Choroid plexus epithelial cell (primary cell): ENCODE results near the gene CHRNB1.

Experiments used
- DNase-seq: peaks from one replicate; pipeline ENCODE4 v3.0.0-alpha.2; 2010; ENCODE audit warnings: low read depth
- H3K4me3 ChIP-seq: 2 replicates; pipeline ENCODE4 v1.5.1; 2011; ENCODE audit warnings: low read depth, mild to moderate bottlenecking, control low read depth, low read length, moderate library complexity
- TF ChIP-seq, protein P1 (sequence below): conservative IDR thresholded peaks from 2 replicates; pipeline ENCODE4 v1.5.1; 2011; ENCODE audit warnings: low read depth, mild to moderate bottlenecking, control low read depth, inconsistent platforms, low read length, moderate library complexity

The CHRNB1 gene, protein sequence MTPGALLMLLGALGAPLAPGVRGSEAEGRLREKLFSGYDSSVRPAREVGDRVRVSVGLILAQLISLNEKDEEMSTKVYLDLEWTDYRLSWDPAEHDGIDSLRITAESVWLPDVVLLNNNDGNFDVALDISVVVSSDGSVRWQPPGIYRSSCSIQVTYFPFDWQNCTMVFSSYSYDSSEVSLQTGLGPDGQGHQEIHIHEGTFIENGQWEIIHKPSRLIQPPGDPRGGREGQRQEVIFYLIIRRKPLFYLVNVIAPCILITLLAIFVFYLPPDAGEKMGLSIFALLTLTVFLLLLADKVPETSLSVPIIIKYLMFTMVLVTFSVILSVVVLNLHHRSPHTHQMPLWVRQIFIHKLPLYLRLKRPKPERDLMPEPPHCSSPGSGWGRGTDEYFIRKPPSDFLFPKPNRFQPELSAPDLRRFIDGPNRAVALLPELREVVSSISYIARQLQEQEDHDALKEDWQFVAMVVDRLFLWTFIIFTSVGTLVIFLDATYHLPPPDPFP

DNA sequence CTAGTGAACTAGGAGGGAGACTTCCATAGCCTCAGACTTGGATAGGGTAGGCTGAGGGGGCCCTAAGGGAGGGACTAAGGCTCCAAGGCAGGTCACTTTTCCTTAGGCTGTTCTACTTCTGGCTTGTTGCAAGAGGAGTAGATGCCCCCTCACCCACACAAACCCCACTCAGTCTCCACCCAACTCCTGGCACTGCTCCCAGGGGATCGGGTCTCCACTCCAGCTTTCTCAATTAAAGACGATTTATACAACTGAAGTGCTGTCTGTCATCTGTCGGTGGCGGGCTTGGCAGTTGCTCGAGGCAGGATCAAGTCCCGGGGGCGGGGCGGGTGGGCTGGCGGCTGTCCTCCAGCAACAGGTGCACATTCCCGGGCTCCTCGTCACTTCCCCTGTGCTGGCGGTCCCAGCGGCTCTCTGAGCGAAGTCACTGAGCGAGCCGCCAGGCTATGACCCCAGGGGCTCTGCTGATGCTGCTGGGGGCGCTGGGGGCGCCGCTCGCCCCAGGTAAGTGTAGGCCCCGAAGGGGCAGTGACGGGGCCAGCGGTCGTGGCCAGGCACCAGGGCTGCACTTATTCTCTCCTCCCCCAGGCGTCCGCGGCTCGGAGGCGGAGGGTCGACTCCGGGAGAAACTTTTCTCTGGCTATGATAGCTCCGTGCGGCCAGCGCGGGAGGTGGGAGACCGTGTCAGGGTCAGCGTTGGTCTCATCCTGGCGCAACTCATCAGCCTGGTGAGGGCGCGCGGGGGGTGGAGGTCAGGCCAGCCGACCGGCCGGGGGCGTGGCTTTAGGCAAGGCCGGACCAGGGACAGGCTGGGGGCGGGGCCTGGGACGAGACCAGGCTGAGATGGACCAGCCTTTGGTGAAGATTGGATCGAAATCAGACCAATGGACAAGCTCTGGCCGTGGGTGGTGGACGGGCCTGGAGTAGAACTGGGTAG, at the start of gene CHRNB1:
CHRNB1 (plus strand) TSS at position 380 of the 937 bp plus-strand sequence; CDS start at position 447, 67 bp downstream.
- TF ChIP-seq, protein P1, sequence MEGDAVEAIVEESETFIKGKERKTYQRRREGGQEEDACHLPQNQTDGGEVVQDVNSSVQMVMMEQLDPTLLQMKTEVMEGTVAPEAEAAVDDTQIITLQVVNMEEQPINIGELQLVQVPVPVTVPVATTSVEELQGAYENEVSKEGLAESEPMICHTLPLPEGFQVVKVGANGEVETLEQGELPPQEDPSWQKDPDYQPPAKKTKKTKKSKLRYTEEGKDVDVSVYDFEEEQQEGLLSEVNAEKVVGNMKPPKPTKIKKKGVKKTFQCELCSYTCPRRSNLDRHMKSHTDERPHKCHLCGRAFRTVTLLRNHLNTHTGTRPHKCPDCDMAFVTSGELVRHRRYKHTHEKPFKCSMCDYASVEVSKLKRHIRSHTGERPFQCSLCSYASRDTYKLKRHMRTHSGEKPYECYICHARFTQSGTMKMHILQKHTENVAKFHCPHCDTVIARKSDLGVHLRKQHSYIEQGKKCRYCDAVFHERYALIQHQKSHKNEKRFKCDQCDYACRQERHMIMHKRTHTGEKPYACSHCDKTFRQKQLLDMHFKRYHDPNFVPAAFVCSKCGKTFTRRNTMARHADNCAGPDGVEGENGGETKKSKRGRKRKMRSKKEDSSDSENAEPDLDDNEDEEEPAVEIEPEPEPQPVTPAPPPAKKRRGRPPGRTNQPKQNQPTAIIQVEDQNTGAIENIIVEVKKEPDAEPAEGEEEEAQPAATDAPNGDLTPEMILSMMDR = peak; percentile 15
- no peak for DNase-seq

DNA sequence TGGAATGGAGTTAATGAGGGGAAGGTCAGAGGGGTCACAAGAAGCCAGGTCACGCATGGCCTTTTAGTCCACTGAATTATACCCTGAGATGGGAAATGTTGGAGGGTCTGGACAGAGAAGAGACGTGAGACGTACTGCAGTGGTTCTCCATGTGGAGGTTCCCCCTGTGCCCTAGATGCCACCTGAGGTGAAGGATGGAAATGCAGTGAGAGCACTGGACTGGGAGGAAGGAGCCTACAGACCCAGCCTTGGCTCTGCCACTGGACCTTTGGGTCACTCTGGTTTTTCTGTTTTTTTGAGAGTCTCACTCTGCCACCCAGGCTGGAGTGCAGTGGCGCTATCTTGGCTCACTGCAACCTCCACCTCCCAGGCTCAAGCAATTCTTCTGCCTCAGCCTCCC, 48.7 kb upstream of the CHRNB1 start:
- TF ChIP-seq, protein P1 = no peak
- no peak for DNase-seq
- H3K4me3 ChIP-seq = no peak overlapping the region

More for the DNA sequence above, at the start of gene CHRNB1:
- peak within 1 kb of the TSS; percentile 44 for H3K4me3 ChIP-seq

DNA sequence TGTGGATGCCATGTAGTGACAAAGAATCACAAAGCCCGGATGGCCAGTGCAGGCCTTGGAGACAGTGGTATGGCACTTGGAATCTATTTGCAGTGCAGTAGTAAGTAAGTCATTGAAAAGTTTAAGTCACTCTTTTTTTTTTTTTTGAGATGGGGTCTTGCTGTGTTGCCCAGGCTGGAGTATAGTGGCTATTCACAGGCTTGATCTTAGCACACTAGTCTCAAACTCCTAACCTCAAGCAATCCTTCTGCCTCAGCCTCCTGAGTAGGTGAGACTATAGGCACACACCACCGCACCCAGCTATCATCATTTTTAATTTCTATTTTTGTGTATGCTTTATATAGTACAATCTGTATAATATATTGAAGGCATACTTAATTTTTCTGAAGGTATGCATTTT, 46.2 kb upstream of the CHRNB1 start:
- no peak for DNase-seq
- TF ChIP-seq, protein P1 = no peak
- H3K4me3 ChIP-seq = no peak overlapping the region

DNA sequence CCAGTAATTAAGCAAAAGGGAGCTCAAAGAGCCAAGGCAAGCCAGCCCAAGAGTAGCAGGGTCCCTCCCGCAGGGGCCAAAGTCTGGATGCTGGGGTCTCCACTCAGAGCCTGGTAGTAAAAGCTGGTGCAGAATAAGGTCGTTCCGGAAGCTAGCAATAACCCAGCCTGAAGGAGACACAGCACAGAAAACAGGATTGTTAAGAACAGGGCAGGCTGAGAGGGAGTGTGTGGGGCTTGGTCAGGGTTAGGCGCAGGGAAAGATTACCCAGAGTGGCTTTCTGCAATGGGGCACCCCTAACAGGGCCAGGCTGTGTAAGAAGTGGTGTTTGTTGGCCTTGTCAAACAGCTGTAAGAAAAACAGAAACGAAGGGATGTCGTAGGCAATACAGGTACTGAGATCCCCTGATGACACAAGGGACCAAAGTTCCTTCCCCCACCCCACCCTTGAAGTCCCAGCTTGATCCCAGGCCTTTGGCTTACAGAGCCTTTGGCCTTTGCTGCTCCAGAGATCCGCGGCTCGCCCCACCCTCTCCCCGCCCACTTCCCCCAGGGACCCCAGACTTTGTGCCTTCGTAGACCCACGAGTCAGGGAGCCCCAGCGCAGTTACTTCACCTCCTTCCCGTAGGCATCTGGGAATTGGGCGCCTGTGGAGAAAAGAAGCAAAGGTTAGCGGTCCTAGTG, 41.7 kb upstream of the CHRNB1 start:
- peak; percentile 13 for DNase-seq
- TF ChIP-seq, protein P1 = no peak

DNA sequence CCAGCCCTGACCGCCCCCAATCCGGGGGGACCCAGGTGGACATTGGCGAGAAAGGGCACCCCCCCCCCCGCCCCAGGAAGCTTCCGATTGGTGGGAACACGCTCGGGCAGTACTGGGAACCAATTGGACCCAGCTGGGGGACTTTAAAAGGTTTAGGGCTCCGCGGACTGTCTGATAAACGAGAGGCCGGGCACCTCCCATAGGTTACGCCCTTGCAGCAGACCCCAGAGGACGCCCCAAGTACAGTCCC, 41.2 kb upstream of the CHRNB1 start:
- TF ChIP-seq, protein P1 = no peak
- DNase-seq = no peak
- H3K4me3 ChIP-seq = peak overlapping the region; percentile 69

More for the DNA sequence above, 41.7 kb upstream of the CHRNB1 start:
- H3K4me3 ChIP-seq = peak overlapping the region; percentile 69

DNA sequence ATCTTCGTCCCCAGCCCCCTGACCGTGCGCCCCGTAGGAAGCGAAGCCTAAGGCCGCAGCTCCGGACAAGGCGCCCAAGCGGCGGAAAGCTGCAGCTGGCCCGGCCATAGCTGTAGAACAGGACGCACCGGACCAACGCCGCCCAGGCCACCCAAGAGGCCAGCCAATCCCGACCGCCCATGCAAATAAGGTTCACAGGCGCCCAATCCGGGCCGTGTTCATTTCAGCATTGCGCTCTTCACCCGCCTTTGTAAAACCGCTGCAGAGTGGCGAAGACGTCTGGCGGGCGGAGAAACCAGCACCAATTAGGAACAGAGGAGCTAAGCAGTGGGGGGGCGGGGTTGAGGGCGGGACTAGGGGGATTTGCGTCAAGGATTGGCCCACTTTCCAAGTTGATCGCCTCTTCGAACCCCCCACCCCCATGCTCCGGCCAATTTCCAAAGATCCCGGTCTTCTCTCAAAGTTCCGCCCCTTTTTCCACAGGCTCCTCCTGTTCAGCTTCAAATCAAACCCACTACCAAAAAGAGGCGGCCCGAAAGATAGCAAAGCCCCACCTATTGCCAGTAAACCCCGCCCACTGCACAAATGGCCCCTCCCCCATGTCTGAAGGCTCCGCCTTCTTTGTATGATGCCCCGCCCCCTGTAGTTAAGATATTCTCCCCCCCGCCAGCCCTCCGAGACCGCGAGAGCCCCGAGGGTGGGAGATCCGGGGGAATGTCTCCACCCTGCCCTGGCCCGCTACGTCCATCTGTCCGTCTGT, 40.7 kb upstream of the CHRNB1 start, which contains the start of gene TMEM256:
TMEM256 (minus strand) TSS at position 121 of the 760 bp plus-strand sequence; CDS start at position 108, 13 bp downstream.
- peak within 1 kb of the TSS; percentile 69 for H3K4me3 ChIP-seq
- peak; percentile 100 for DNase-seq
- TF ChIP-seq, protein P1 = no peak
